ENCODE results near the gene NFIA.

Gene NFIA

GRCh38 chr1:61225478-61225877 is 143.1 kb downstream of the NFIA start:
- Histone ChIP-seq H3K9me3 (ENCODE audit: insufficient read depth, low read depth, low read length) (no peaks in the 10 kb centered on the region), H3K27ac (ENCODE audit: low read depth, low read length) (no peak overlapping the region), H3K14ac (ENCODE audit: low read length) (no peak overlapping the region), H3K4me1 (ENCODE audit: control insufficient read depth in 1 of 2, insufficient read depth in 2 of 2, low read length in 2 of 2) (no peaks in the 10 kb centered on the region), H3K18ac (ENCODE audit: low read length) (no peak overlapping the region), H4K12ac (ENCODE audit: low read depth, low read length) (no peak overlapping the region), H3K4ac (ENCODE audit: low read depth, low read length) (no peak overlapping the region), H2AFZ (ENCODE audit: insufficient read depth, low read length, poor library complexity) (no peak overlapping the region), H3K79me1 (ENCODE audit: low read length) (no peaks in the 10 kb centered on the region), H2AK5ac (ENCODE audit: low read length) (no peak overlapping the region), H2BK12ac (ENCODE audit: low read length) (no peak overlapping the region), H3K27me3 (ENCODE audit: insufficient read depth, low read length) (no peaks in the 10 kb centered on the region), H4K91ac (ENCODE audit: low read depth, low read length) (no peak overlapping the region), H4K8ac (ENCODE audit: low read depth, low read length) (no peak overlapping the region), H2BK120ac (ENCODE audit: insufficient read depth, low read length, poor library complexity) (no peak overlapping the region), H2BK5ac (ENCODE audit: low read depth, low read length, poor library complexity) (no peak overlapping the region), H3K9ac (ENCODE audit: low read length) (no peak overlapping the region), H3K79me2 (ENCODE audit: control insufficient read depth, insufficient read depth, low read length, poor library complexity) (no peaks in the 10 kb centered on the region), H3K4me2 (ENCODE audit: low read length) (no peak overlapping the region), H3K36me3 (ENCODE audit: control insufficient read depth in 1 of 2, insufficient read depth in 2 of 2, low read length in 2 of 2) (no peaks in the 10 kb centered on the region), H3K4me3 (ENCODE audit: low read depth, low read length) (no peak overlapping the region), H3K23ac (ENCODE audit: low read length) (no peak overlapping the region)
- no CpG with 5 or more reads among the region's 9 CpGs for WGBS (ENCODE audit: extremely low coverage, insufficient coverage, insufficient read length)
- DNase-seq = no peak

- no peaks in the 10 kb centered on the region for H3K79me1 ChIP-seq (ENCODE audit: low read length)
- H2AFZ ChIP-seq (ENCODE audit: insufficient read depth, low read length, poor library complexity) = no peak overlapping the region
- H3K27ac ChIP-seq (ENCODE audit: low read depth, low read length) = no peak overlapping the region
- H3K23ac ChIP-seq (ENCODE audit: low read length) = no peak overlapping the region
- no peaks in the 10 kb centered on the region for H3K4me1 ChIP-seq (ENCODE audit: control insufficient read depth in 1 of 2, insufficient read depth in 2 of 2, low read length in 2 of 2)
- no peak overlapping the region for H3K4me2 ChIP-seq (ENCODE audit: low read length)
- H3K79me2 ChIP-seq (ENCODE audit: control insufficient read depth, insufficient read depth, low read length, poor library complexity) = no peaks in the 10 kb centered on the region
- no peak overlapping the region for H3K4ac ChIP-seq (ENCODE audit: low read depth, low read length)
- no peak overlapping the region for H3K14ac ChIP-seq (ENCODE audit: low read length)
- no CpG with 5 or more reads among the region's 12 CpGs for WGBS (ENCODE audit: extremely low coverage, insufficient coverage, insufficient read length)
- H3K9ac ChIP-seq (ENCODE audit: low read length) = no peak overlapping the region
- DNase-seq = no peak
- H3K27me3 ChIP-seq (ENCODE audit: insufficient read depth, low read length) = no peaks in the 10 kb centered on the region
- no peak overlapping the region for H3K18ac ChIP-seq (ENCODE audit: low read length)
- no peak overlapping the region for H2BK120ac ChIP-seq (ENCODE audit: insufficient read depth, low read length, poor library complexity)
- H4K91ac ChIP-seq (ENCODE audit: low read depth, low read length) = no peak overlapping the region
- no peak overlapping the region for H4K8ac ChIP-seq (ENCODE audit: low read depth, low read length)
- no peak overlapping the region for H2AK5ac ChIP-seq (ENCODE audit: low read length)
- H4K12ac ChIP-seq (ENCODE audit: low read depth, low read length) = no peak overlapping the region
- no peak overlapping the region for H2BK5ac ChIP-seq (ENCODE audit: low read depth, low read length, poor library complexity)
- H3K9me3 ChIP-seq (ENCODE audit: insufficient read depth, low read depth, low read length) = no peaks in the 10 kb centered on the region
- H3K36me3 ChIP-seq (ENCODE audit: control insufficient read depth in 1 of 2, insufficient read depth in 2 of 2, low read length in 2 of 2) = no peaks in the 10 kb centered on the region
- no peak overlapping the region for H2BK12ac ChIP-seq (ENCODE audit: low read length)
- H3K4me3 ChIP-seq (ENCODE audit: low read depth, low read length) = no peak overlapping the region
Measured at GRCh38 chr1:61226791-61227567, 144.6 kb downstream of the NFIA start.

GRCh38 chr1:61227857-61228550 is 145.6 kb downstream of the NFIA start:
- H3K79me1 ChIP-seq (ENCODE audit: low read length) = no peaks in the 10 kb centered on the region
- H2BK120ac ChIP-seq (ENCODE audit: insufficient read depth, low read length, poor library complexity) = no peak overlapping the region
- no peak overlapping the region for H3K27ac ChIP-seq (ENCODE audit: low read depth, low read length)
- H4K8ac ChIP-seq (ENCODE audit: low read depth, low read length) = no peak overlapping the region
- no peak overlapping the region for H3K4me3 ChIP-seq (ENCODE audit: low read depth, low read length)
- DNase-seq = no peak
- H2AFZ ChIP-seq (ENCODE audit: insufficient read depth, low read length, poor library complexity) = no peak overlapping the region
- H3K23ac ChIP-seq (ENCODE audit: low read length) = no peak overlapping the region
- H3K4ac ChIP-seq (ENCODE audit: low read depth, low read length) = no peak overlapping the region
- no peak overlapping the region for H2BK5ac ChIP-seq (ENCODE audit: low read depth, low read length, poor library complexity)
- H3K4me1 ChIP-seq (ENCODE audit: control insufficient read depth in 1 of 2, insufficient read depth in 2 of 2, low read length in 2 of 2) = no peaks in the 10 kb centered on the region
- H4K91ac ChIP-seq (ENCODE audit: low read depth, low read length) = no peak overlapping the region
- H3K9ac ChIP-seq (ENCODE audit: low read length) = no peak overlapping the region
- no peak overlapping the region for H2AK5ac ChIP-seq (ENCODE audit: low read length)
- H3K4me2 ChIP-seq (ENCODE audit: low read length) = no peak overlapping the region
- no peak overlapping the region for H3K14ac ChIP-seq (ENCODE audit: low read length)
- no peak overlapping the region for H4K12ac ChIP-seq (ENCODE audit: low read depth, low read length)
- H3K79me2 ChIP-seq (ENCODE audit: control insufficient read depth, insufficient read depth, low read length, poor library complexity) = no peaks in the 10 kb centered on the region
- no peaks in the 10 kb centered on the region for H3K9me3 ChIP-seq (ENCODE audit: insufficient read depth, low read depth, low read length)
- no peaks in the 10 kb centered on the region for H3K36me3 ChIP-seq (ENCODE audit: control insufficient read depth in 1 of 2, insufficient read depth in 2 of 2, low read length in 2 of 2)
- no peak overlapping the region for H3K18ac ChIP-seq (ENCODE audit: low read length)
- no peak overlapping the region for H2BK12ac ChIP-seq (ENCODE audit: low read length)
- no peaks in the 10 kb centered on the region for H3K27me3 ChIP-seq (ENCODE audit: insufficient read depth, low read length)
- no CpG with 5 or more reads among the region's 4 CpGs for WGBS (ENCODE audit: extremely low coverage, insufficient coverage, insufficient read length)

- Histone ChIP-seq H3K9me3 (ENCODE audit: insufficient read depth, low read depth, low read length) (no peaks in the 10 kb centered on the region), H2BK5ac (ENCODE audit: low read depth, low read length, poor library complexity) (no peak overlapping the region), H3K4ac (ENCODE audit: low read depth, low read length) (no peak overlapping the region), H3K79me1 (ENCODE audit: low read length) (no peaks in the 10 kb centered on the region), H4K91ac (ENCODE audit: low read depth, low read length) (no peak overlapping the region), H3K27me3 (ENCODE audit: insufficient read depth, low read length) (no peaks in the 10 kb centered on the region), H3K18ac (ENCODE audit: low read length) (no peak overlapping the region), H2AFZ (ENCODE audit: insufficient read depth, low read length, poor library complexity) (no peak overlapping the region), H3K79me2 (ENCODE audit: control insufficient read depth, insufficient read depth, low read length, poor library complexity) (no peaks in the 10 kb centered on the region), H2AK5ac (ENCODE audit: low read length) (no peak overlapping the region), H3K9ac (ENCODE audit: low read length) (no peak overlapping the region), H3K36me3 (ENCODE audit: control insufficient read depth in 1 of 2, insufficient read depth in 2 of 2, low read length in 2 of 2) (no peaks in the 10 kb centered on the region), H3K14ac (ENCODE audit: low read length) (no peak overlapping the region), H3K27ac (ENCODE audit: low read depth, low read length) (no peak overlapping the region), H2BK12ac (ENCODE audit: low read length) (no peak overlapping the region), H4K12ac (ENCODE audit: low read depth, low read length) (no peak overlapping the region), H3K4me1 (ENCODE audit: control insufficient read depth in 1 of 2, insufficient read depth in 2 of 2, low read length in 2 of 2) (no peaks in the 10 kb centered on the region), H3K23ac (ENCODE audit: low read length) (no peak overlapping the region), H3K4me2 (ENCODE audit: low read length) (no peak overlapping the region), H2BK120ac (ENCODE audit: insufficient read depth, low read length, poor library complexity) (no peak overlapping the region), H4K8ac (ENCODE audit: low read depth, low read length) (no peak overlapping the region), H3K4me3 (ENCODE audit: low read depth, low read length) (no peak overlapping the region)
- DNase-seq = no peak
- WGBS (ENCODE audit: extremely low coverage, insufficient coverage, insufficient read length) = no CpG with 5 or more reads among the region's 3 CpGs
Measured at GRCh38 chr1:61230523-61230922, 148.2 kb downstream of the NFIA start.

Data from trophoblast cell (in vitro differentiated cells and primary cell).